Neural cell (in vitro differentiated cells): ENCODE measurements around the gene VWA8.

Experiments
- CTCF ChIP-seq: fragments of 450-650 bp; IDR thresholded peaks from 2 replicates; pipeline ENCODE4 v1.5.1; 2014; ENCODE audit warnings: antibody characterized with exemption, mild to moderate bottlenecking, moderate library complexity; ENCODE audit not compliant: poor library complexity, severe bottlenecking
- EP300 ChIP-seq: fragments of 450-650 bp; conservative IDR thresholded peaks from 2 replicates; pipeline ENCODE4 v1.6.1; 2014; ENCODE audit warnings: antibody characterized with exemption, mild to moderate bottlenecking, moderate library complexity; ENCODE audit not compliant: poor library complexity, severe bottlenecking
- EZH2 ChIP-seq: fragments of 200-600, 300-800 bp; shearing (Covaris generic), sonication (generic); IDR thresholded peaks from 2 replicates; pipeline ENCODE4 v1.6.1; 2014; ENCODE audit warnings: antibody characterized with exemption, low read length, borderline replicate concordance, mild to moderate bottlenecking; ENCODE audit not compliant: insufficient read depth, poor library complexity, severe bottlenecking
- MXI1 ChIP-seq: fragments of 450-650 bp; conservative IDR thresholded peaks from 2 replicates; pipeline ENCODE4 v1.6.1; 2014; ENCODE audit warnings: antibody characterized with exemption, mild to moderate bottlenecking; ENCODE audit not compliant: poor library complexity, severe bottlenecking
- POLR2AphosphoS5 ChIP-seq: IDR thresholded peaks from 2 replicates; pipeline ENCODE4 v1.6.1; 2012
- RAD21 ChIP-seq: fragments of 450-650 bp; conservative IDR thresholded peaks from 2 replicates; pipeline ENCODE4 v1.6.1; 2014; ENCODE audit warnings: antibody characterized with exemption, mild to moderate bottlenecking, moderate library complexity
- REST ChIP-seq: IDR thresholded peaks from 2 replicates; pipeline ENCODE4 v1.6.1; 2012; ENCODE audit warnings: borderline replicate concordance
- SMC3 ChIP-seq: fragments of 450-650 bp; conservative IDR thresholded peaks from 2 replicates; pipeline ENCODE4 v1.6.1; 2014; ENCODE audit warnings: antibody characterized with exemption, mild to moderate bottlenecking, moderate library complexity; ENCODE audit not compliant: poor library complexity
- TAF1 ChIP-seq: IDR thresholded peaks from 2 replicates; pipeline ENCODE4 v1.6.1; 2012; ENCODE audit warnings: low read depth

- TF ChIP-seq EP300 (no peak), POLR2AphosphoS5 (no peak), RAD21 (no peak), CTCF (no peak), REST (no peak), SMC3 (no peak), TAF1 (no peak), EZH2 (no peak), MXI1 (no peak)
These were observed 326.5 kb downstream of the VWA8 start for GRCh38 chr13:41634407-41634806.
